Cardiac muscle cell (in vitro differentiated cells and primary cell): ENCODE measurements around the gene PTPRD. TPM values are rescaled to one million over a fixed set of nuclear protein-coding genes. Genes with fewer than 3 reads are reported as not detected.
"Not testable (repeated sequence)": the region's sequence is repeated elsewhere in the genome, so short reads cannot be mapped to it uniquely, and the experiment has no call there.

Source experiments
- DNase-seq, 2 donors: peaks; one replicate each; pipeline versions ENCODE4 v3.0.0 to v3.0.0-alpha.2; 2010 to 2017; ENCODE audit warnings: low read depth in 1 of 2, low spot score in 1 of 2
- H3K27ac ChIP-seq: fragments of 200-600 bp; sonication (generic); 2 replicates; pipeline ENCODE4 v1.5.1; 2016
- H3K27me3 ChIP-seq: fragments of 200-600 bp; sonication (generic); 2 replicates; pipeline ENCODE4 v1.6.0; 2016; ENCODE audit warnings: control low read depth
- H3K36me3 ChIP-seq: fragments of 200-600 bp; sonication (generic); 2 replicates; pipeline ENCODE4 v1.5.1; 2016; ENCODE audit warnings: control low read depth
- H3K4me1 ChIP-seq: fragments of 200-600 bp; sonication (generic); 2 replicates; pipeline ENCODE4 v1.8.1; 2017; ENCODE audit warnings: low read depth, mild to moderate bottlenecking, mixed run types
- H3K4me3 ChIP-seq: fragments of 200-600 bp; sonication (generic); 2 replicates; pipeline ENCODE4 v1.5.1; 2016; ENCODE audit warnings: mild to moderate bottlenecking
- H3K9me3 ChIP-seq: fragments of 200-600 bp; sonication (generic); 2 replicates; pipeline ENCODE4 v1.5.1; 2017; ENCODE audit warnings: low read depth, mild to moderate bottlenecking, control low read depth
- polyA plus RNA-seq: library from polyadenylated mRNA; unstranded; fragments of >200 nt; fragmentation: Nextera tagmentation; extraction: Ambion mirVana; gene quantifications from 2 replicates; pipeline ENCODE4 v1.2.1, GENCODE V29; 2016
- total RNA-seq: library from RNA; depleted of rRNA; stranded (reverse); fragments of >200 nt; gene quantifications from 2 replicates; pipeline ENCODE4 v1.2.3, GENCODE V29; 2016
- TF ChIP-seq, protein P1 (sequence below): IDR thresholded peaks from 2 replicates; pipeline ENCODE4 v1.5.1; 2012; ENCODE audit warnings: low read depth, mild to moderate bottlenecking, low read length

The PTPRD gene
- total and polyA plus RNA-seq, 2 experiments from 2014 or later: 37.0 to 287 TPM

DNA sequence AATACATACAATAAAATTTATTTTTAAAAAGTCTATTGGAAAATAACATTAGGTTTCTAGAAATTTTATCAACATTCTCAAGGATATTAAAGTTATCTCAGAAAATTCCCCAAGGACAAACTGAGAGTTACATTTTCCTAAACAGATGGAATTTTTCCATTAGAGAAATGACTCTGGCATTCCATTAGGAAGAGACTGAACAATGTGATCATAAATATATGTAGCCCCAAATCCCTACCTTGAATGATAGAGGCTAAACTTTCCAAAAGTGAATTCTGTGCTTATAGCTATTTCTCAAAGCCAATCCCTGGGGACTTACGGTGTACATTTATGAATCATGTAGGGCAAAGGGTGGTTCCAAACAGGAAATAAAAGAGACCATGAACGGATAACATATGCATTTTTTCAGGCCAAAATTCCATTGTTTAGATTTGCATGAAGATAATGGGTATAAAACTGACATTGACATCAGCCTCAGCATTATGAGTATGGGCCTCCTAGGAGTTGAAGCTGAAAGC is 1632.2 kb downstream of the PTPRD start:
- TF ChIP-seq, protein P1, sequence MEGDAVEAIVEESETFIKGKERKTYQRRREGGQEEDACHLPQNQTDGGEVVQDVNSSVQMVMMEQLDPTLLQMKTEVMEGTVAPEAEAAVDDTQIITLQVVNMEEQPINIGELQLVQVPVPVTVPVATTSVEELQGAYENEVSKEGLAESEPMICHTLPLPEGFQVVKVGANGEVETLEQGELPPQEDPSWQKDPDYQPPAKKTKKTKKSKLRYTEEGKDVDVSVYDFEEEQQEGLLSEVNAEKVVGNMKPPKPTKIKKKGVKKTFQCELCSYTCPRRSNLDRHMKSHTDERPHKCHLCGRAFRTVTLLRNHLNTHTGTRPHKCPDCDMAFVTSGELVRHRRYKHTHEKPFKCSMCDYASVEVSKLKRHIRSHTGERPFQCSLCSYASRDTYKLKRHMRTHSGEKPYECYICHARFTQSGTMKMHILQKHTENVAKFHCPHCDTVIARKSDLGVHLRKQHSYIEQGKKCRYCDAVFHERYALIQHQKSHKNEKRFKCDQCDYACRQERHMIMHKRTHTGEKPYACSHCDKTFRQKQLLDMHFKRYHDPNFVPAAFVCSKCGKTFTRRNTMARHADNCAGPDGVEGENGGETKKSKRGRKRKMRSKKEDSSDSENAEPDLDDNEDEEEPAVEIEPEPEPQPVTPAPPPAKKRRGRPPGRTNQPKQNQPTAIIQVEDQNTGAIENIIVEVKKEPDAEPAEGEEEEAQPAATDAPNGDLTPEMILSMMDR: no peak

GRCh38 chr9:8978334-8978733 is 1634.5 kb downstream of the PTPRD start:
- Histone ChIP-seq H3K4me1 (no peaks in the 10 kb centered on the region), H3K36me3 (no peaks in the 10 kb centered on the region), H3K27me3 (no peaks in the 10 kb centered on the region), H3K4me3 (no peak overlapping the region), H3K27ac (no peak overlapping the region), H3K9me3 (no peaks in the 10 kb centered on the region)
- no peak for DNase-seq
- TF ChIP-seq, protein P1: no peak

More for the DNA sequence above, 1632.2 kb downstream of the PTPRD start:
- H3K9me3 ChIP-seq: no peaks in the 10 kb centered on the region
- peak in 1 of 2 donors; percentile 3 for DNase-seq
- no peak overlapping the region for H3K27ac ChIP-seq
- no peaks in the 10 kb centered on the region for H3K36me3 ChIP-seq
- no peaks in the 10 kb centered on the region for H3K27me3 ChIP-seq
- H3K4me3 ChIP-seq: no peak overlapping the region
- H3K4me1 ChIP-seq: peaks cover 8% of the 10 kb centered on the region

- not testable (repeated sequence) for DNase-seq, H3K36me3 ChIP-seq, H3K9me3 ChIP-seq, H3K27ac ChIP-seq, H3K27me3 ChIP-seq, H3K4me1 ChIP-seq, H3K4me3 ChIP-seq
Observed at GRCh38 chr9:8968350-8968749, 1644.5 kb downstream of the PTPRD start.

- no peaks in the 10 kb centered on the region for H3K4me1 ChIP-seq
- DNase-seq: no peak
- TF ChIP-seq, protein P1: no peak
- H3K27ac ChIP-seq: no peak overlapping the region
- H3K27me3 ChIP-seq: no peaks in the 10 kb centered on the region
- H3K36me3 ChIP-seq: no peaks in the 10 kb centered on the region
- H3K4me3 ChIP-seq: no peak overlapping the region
- no peaks in the 10 kb centered on the region for H3K9me3 ChIP-seq
Observed at GRCh38 chr9:8963885-8964284, 1648.9 kb downstream of the PTPRD start.

DNA sequence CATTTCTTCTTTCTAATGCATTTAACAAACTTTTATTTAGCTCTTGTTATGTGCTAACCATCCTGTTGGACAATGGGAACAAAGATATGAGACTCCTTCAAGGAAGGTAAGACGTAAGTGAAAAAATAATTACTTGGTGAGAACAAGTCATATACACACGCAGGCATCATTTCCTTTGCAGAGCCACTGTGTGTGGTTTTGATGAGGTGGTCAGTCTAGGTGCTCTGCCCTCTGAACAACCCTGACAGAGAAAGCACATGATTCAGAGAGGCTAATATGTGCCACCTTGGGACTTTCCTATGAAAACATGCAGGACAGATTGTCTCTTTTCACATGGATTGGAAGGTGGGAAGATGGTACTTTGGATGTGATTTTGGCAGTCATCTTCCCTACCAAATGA is 1650.7 kb downstream of the PTPRD start:
- H3K27ac ChIP-seq: no peak overlapping the region
- DNase-seq: no peak

GRCh38 chr9:8961186-8961851 is 1651.5 kb downstream of the PTPRD start:
- no peak overlapping the region for H3K4me3 ChIP-seq
- H3K27me3 ChIP-seq: no peaks in the 10 kb centered on the region
- H3K36me3 ChIP-seq: no peaks in the 10 kb centered on the region
- TF ChIP-seq, protein P1: no peak
- H3K27ac ChIP-seq: no peak overlapping the region
- peaks cover 3% of the 10 kb centered on the region for H3K4me1 ChIP-seq
- no peak for DNase-seq
- no peaks in the 10 kb centered on the region for H3K9me3 ChIP-seq

More for the DNA sequence above, 1650.7 kb downstream of the PTPRD start:
- H3K4me3 ChIP-seq: no peak overlapping the region
- H3K27me3 ChIP-seq: no peaks in the 10 kb centered on the region
- no peaks in the 10 kb centered on the region for H3K4me1 ChIP-seq
- no peaks in the 10 kb centered on the region for H3K36me3 ChIP-seq
- no peaks in the 10 kb centered on the region for H3K9me3 ChIP-seq
- TF ChIP-seq, protein P1: no peak
